CD1c-positive myeloid dendritic cell (primary cell): Measurements from ENCODE around the gene ENG.

Experiments used
- DNase-seq: peaks from one replicate; pipeline ENCODE4 v3.0.0-alpha.2; 2016; ENCODE audit errors: extremely low spot score

The ENG gene

GRCh38 chr9:127793093-127793708 is 61.3 kb downstream of the ENG start:
- DNase-seq: no peak

- no peak for DNase-seq
Measured at GRCh38 chr9:127792417-127793031, 61.9 kb downstream of the ENG start.

- DNase-seq: no peak
Measured at GRCh38 chr9:127791085-127791484, 63.4 kb downstream of the ENG start.

- DNase-seq: no peak
Measured at GRCh38 chr9:127790094-127790855, 64.2 kb downstream of the ENG start.

GRCh38 chr9:127789179-127789578 is 65.3 kb downstream of the ENG start:
- DNase-seq: no peak

GRCh38 chr9:127788337-127789011 is 66.0 kb downstream of the ENG start:
- no peak for DNase-seq

- peak; percentile 16 for DNase-seq
Measured at GRCh38 chr9:127786773-127787104, 67.7 kb downstream of the ENG start.

GRCh38 chr9:127785933-127786772 is 68.3 kb downstream of the ENG start, which contains the start of gene CDK9:
TSS of gene CDK9 (plus strand) at chr9:127786034. CDS start at chr9:127786149, 115 bp downstream.
- DNase-seq: peak; percentile 95

GRCh38 chr9:127785023-127785932 is 69.2 kb downstream of the ENG start:
- peak; percentile 90 for DNase-seq

GRCh38 chr9:127783111-127784008 is 71.1 kb downstream of the ENG start:
- peak; percentile 84 for DNase-seq

- peak; percentile 46 for DNase-seq
Measured at GRCh38 chr9:127781806-127782205, 72.7 kb downstream of the ENG start.

- DNase-seq: peak; percentile 80
Measured at GRCh38 chr9:127780909-127781308, 73.5 kb downstream of the ENG start.

GRCh38 chr9:127780126-127780885 is 74.2 kb downstream of the ENG start:
- peak; percentile 21 for DNase-seq

GRCh38 chr9:127779136-127779981 is 75.1 kb downstream of the ENG start:
- peak; percentile 79 for DNase-seq

- DNase-seq: peak; percentile 82
Measured at GRCh38 chr9:127778280-127779135, 76.0 kb downstream of the ENG start, which contains the start of gene SH2D3C. TSS of gene SH2D3C (minus strand) at chr9:127778666. CDS start at chr9:127778627, 39 bp downstream.

- DNase-seq: no peak
Measured at GRCh38 chr9:127777368-127777980, 77.0 kb downstream of the ENG start.
